ENCODE results near the gene SULT1C3. TPM values are rescaled to one million over a fixed set of nuclear protein-coding genes. Genes with fewer than 3 reads are reported as not detected.

Gene SULT1C3
- total and polyA plus RNA-seq, 2 of the 13 experiments (the other 11 are each of a cell fraction or from before 2014, with no cell fraction given), result not detected

DNA sequence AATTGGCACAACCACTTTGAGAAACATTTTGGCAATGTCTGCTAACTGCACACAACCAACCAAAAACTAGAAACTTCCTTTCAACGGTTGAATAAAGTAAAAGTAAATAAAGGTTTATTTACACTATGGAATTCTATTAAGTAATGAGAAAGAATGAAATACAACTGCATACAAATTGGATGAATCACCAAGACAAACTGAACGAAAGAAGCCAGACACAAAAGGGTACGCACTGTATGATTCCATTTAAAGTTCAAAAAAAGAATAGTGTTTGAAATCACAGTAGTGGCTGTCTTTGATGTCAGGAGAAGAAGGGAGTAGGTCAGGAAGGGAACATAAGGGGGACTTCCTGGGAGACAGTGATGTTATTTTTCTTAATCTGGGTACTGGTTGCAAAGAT is 46.5 kb upstream of the SULT1C3 start (continued):
- TF ChIP-seq SRSF9 (IDR thresholded peaks at IDR 0.05; ENCODE audit: borderline replicate concordance, insufficient read depth, low read depth, low read length, poor library complexity, severe bottlenecking), result no peak
- TF ChIP-seq ZNF441 (CRISPR knock-in tag; IDR thresholded peaks at IDR 0.05; ENCODE audit: borderline replicate concordance), result no peak
- TF ChIP-seq STAT5B (CRISPR knock-in tag; IDR thresholded peaks at IDR 0.05), result no peak

DNA sequence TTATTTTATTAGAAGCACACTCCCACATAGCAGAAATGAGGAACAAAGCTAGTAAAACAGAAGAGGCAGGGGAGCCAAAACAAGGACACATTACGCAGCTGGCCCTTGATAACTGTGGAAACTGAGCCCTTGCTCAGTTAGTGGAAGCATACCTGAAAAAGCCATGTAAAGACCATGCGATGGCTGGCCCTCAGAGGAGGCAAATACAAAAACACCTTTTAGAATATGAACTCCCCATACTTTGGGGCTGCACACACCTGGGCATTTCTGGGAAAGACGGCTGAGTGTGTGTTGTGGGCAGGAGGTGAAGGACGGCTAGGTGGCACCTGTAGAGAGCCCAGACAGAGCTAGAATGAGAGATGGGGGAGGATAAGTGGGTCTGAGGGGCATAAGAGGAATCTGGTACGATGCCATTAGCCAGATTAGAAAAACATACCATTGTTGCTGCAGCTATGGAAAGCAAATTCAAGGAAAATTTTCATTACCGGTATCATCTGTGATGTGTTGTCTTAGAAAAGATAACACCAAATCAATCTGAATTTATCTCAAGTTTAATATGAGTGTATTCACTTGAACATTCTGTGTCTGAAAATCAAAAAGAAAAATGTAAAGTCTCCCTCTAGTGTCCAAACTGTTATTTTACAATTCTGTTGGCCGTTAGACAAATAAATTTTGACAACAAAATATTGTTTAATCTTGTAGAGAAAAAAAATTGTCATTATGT is 45.2 kb upstream of the SULT1C3 start:
- no peaks in the 10 kb centered on the region for H3K36me3 ChIP-seq (replicated peaks in 1 of 2; ENCODE audit: control insufficient read depth in 1 of 2, insufficient read depth in 2 of 2, low read length in 2 of 2)
- CTCF ChIA-PET (ENCODE audit: low intra/inter-chr PET ratio, low total read pairs), result no interaction called here
- intact Hi-C loops (cut with micrococcal nuclease; ENCODE audit: unreplicated experiment), result no loop called here
- H2AFZ ChIP-seq (ENCODE audit: low read length), result no peak overlapping the region
- peaks cover 3% of the 10 kb centered on the region; the same call in 1 of the 2 replicates for H3K4me1 ChIP-seq (ENCODE audit: insufficient read depth, low read length)
- in situ Hi-C loops (cut with HindIII; ENCODE audit: extremely low pct_ligation_motif_present, low pct_unique_long_range_greater_than_20kb), result no loop called here
- H3K4me3 ChIP-seq (replicated peaks in 1 of 3; ENCODE audit: insufficient read depth in 1 of 3, low read depth in 2 of 3, low read length in 3 of 3), result no peak overlapping the region
- H3K4me2 ChIP-seq (ENCODE audit: low read depth, low read length), result no peak overlapping the region
- no peaks in the 10 kb centered on the region for H3K27me3 ChIP-seq (ENCODE audit: control insufficient read depth in 1 of 2, insufficient read depth in 2 of 2, low read length in 2 of 2)
- no peaks in the 10 kb centered on the region for H4K20me1 ChIP-seq (ENCODE audit: insufficient read depth, low read length)
- peak; percentile 28; the same call in 1 of the 2 replicates for TF ChIP-seq CTCF (CRISPR knock-in tag; IDR thresholded peaks at IDR 0.05)
- TF ChIP-seq, protein P1, sequence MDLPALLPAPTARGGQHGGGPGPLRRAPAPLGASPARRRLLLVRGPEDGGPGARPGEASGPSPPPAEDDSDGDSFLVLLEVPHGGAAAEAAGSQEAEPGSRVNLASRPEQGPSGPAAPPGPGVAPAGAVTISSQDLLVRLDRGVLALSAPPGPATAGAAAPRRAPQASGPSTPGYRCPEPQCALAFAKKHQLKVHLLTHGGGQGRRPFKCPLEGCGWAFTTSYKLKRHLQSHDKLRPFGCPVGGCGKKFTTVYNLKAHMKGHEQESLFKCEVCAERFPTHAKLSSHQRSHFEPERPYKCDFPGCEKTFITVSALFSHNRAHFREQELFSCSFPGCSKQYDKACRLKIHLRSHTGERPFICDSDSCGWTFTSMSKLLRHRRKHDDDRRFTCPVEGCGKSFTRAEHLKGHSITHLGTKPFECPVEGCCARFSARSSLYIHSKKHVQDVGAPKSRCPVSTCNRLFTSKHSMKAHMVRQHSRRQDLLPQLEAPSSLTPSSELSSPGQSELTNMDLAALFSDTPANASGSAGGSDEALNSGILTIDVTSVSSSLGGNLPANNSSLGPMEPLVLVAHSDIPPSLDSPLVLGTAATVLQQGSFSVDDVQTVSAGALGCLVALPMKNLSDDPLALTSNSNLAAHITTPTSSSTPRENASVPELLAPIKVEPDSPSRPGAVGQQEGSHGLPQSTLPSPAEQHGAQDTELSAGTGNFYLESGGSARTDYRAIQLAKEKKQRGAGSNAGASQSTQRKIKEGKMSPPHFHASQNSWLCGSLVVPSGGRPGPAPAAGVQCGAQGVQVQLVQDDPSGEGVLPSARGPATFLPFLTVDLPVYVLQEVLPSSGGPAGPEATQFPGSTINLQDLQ (CRISPR knock-in tag; IDR thresholded peaks at IDR 0.05), result no peak
- TF ChIP-seq PHF5A (CRISPR knock-in tag; IDR thresholded peaks at IDR 0.05; ENCODE audit: low read depth, unreplicated experiment), result no peak
- TF ChIP-seq STAG1 (CRISPR knock-in tag; IDR thresholded peaks at IDR 0.05), result peak; percentile 26; the same call in 1 of the 2 replicates
- H3K27ac ChIP-seq (ENCODE audit: extremely low read length, insufficient read depth, low read length), result no peak overlapping the region
- H3K79me2 ChIP-seq (ENCODE audit: insufficient read depth, low read length), result no peaks in the 10 kb centered on the region
- WGBS (ENCODE audit: low lambda C conversion rate), result 30% methylated on average over 7 of the region's 7 CpGs
- ATAC-seq (no peak), DNase-seq (ENCODE audit: low spot score) (no peak), FAIRE-seq (peak; percentile 23)
- no TSS peak for BruUV-seq (replicated peaks)
- POLR2A ChIA-PET, result no interaction called here
- H3K9ac ChIP-seq (ENCODE audit: insufficient read depth, low read depth, low read length), result no peak overlapping the region
- H3K9me3 ChIP-seq (ENCODE audit: low read length), result no peaks in the 10 kb centered on the region

All from HepG2 (cell line).